ENCODE data around the gene GPI.
A peak's percentile ranks its signal among the peaks of the same experiment; 100 is the strongest.
"Not testable (repeated sequence)": the region's sequence is repeated elsewhere in the genome, so short reads cannot be mapped to it uniquely, and the experiment has no call there.

Gene GPI

GRCh38 chr19:34364830-34365462 is at the start of gene GPI:
TSS of gene GPI (plus strand) at chr19:34365196. CDS start at chr19:34365267, 71 bp downstream.
- DNase-seq (ENCODE audit: low read depth): no peak

GRCh38 chr19:34316247-34316646 is 48.7 kb upstream of the GPI start:
- no peak for DNase-seq (ENCODE audit: low read depth)

- peak; percentile 65 for DNase-seq (ENCODE audit: low read depth)
Observed at GRCh38 chr19:34316741-34317301, 48.2 kb upstream of the GPI start.

GRCh38 chr19:34317311-34317927 is 47.6 kb upstream of the GPI start:
- no peak for DNase-seq (ENCODE audit: low read depth)

- no peak for DNase-seq (ENCODE audit: low read depth)
Observed at GRCh38 chr19:34319230-34319585, 45.8 kb upstream of the GPI start.

- no peak for DNase-seq (ENCODE audit: low read depth)
Observed at GRCh38 chr19:34319785-34320184, 45.2 kb upstream of the GPI start.

- no peak for DNase-seq (ENCODE audit: low read depth)
Observed at GRCh38 chr19:34320277-34320676, 44.7 kb upstream of the GPI start.

GRCh38 chr19:34321735-34322134 is 43.3 kb upstream of the GPI start:
- DNase-seq (ENCODE audit: low read depth): no peak

GRCh38 chr19:34323433-34324204 is 41.4 kb upstream of the GPI start:
- DNase-seq (ENCODE audit: low read depth): no peak

- no peak for DNase-seq (ENCODE audit: low read depth)
Observed at GRCh38 chr19:34324320-34324719, 40.7 kb upstream of the GPI start.

- DNase-seq (ENCODE audit: low read depth): no peak
Observed at GRCh38 chr19:34325181-34325580, 39.8 kb upstream of the GPI start.

- DNase-seq (ENCODE audit: low read depth): no peak
Observed at GRCh38 chr19:34325981-34326787, 38.8 kb upstream of the GPI start.

- no peak for DNase-seq (ENCODE audit: low read depth)
Observed at GRCh38 chr19:34327851-34328250, 37.1 kb upstream of the GPI start.

GRCh38 chr19:34328982-34329381 is 36.0 kb upstream of the GPI start:
- no peak for DNase-seq (ENCODE audit: low read depth)

GRCh38 chr19:34330116-34330515 is 34.9 kb upstream of the GPI start:
- DNase-seq (ENCODE audit: low read depth): no peak

- DNase-seq (ENCODE audit: low read depth): not testable (repeated sequence)
Observed at GRCh38 chr19:34330596-34330995, 34.4 kb upstream of the GPI start.

- not testable (repeated sequence) for DNase-seq (ENCODE audit: low read depth)
Observed at GRCh38 chr19:34331596-34331995, 33.4 kb upstream of the GPI start.

GRCh38 chr19:34332027-34332760 is 32.8 kb upstream of the GPI start:
- no peak for DNase-seq (ENCODE audit: low read depth)

GRCh38 chr19:34335914-34336313 is 29.1 kb upstream of the GPI start:
- no peak for DNase-seq (ENCODE audit: low read depth)

- no peak for DNase-seq (ENCODE audit: low read depth)
Observed at GRCh38 chr19:34336781-34337271, 28.2 kb upstream of the GPI start.

- no peak for DNase-seq (ENCODE audit: low read depth)
Observed at GRCh38 chr19:34337739-34338138, 27.3 kb upstream of the GPI start.

Measured in HS-5 (cell line).